Prostate gland (tissue), 2 donors: ENCODE data around the gene AMFR.

Source experiments
- CTCF ChIP-seq, 4 experiments: fragments of 200-600 bp in 2 of 4; fragments of 450-650 bp in 2 of 4; sonication (generic) in 2 of 4; IDR thresholded peaks; 1 replicate in 3 of 4; 2 replicates in 1 of 4; pipeline ENCODE4 v1.5.1; 2016 to 2019; ENCODE audit warnings: antibody characterized with exemption in 4 of 4, mild to moderate bottlenecking in 2 of 4, moderate library complexity in 2 of 4
- POLR2AphosphoS5 ChIP-seq: sonication (generic); formaldehyde crosslinking; IDR thresholded peaks from one replicate; pipeline ENCODE4 v1.6.1; 2017; ENCODE audit warnings: antibody characterized with exemption

- TF ChIP-seq CTCF (IDR thresholded peaks at IDR 0.05) (no peak), POLR2AphosphoS5 (no peak)
Observed at GRCh38 chr16:56331915-56332314, 93.4 kb downstream of the AMFR start.
